Measurements from ENCODE around the gene KIF1B. TPM values are rescaled to one million over a fixed set of nuclear protein-coding genes. Genes with fewer than 3 reads are reported as not detected.
"Not testable (repeated sequence)": the region's sequence is repeated elsewhere in the genome, so short reads cannot be mapped to it uniquely, and the experiment has no call there.

KIF1B gene
- total RNA-seq, 4 donors from 2014 or later = 53.0 to 78.2 (median 64.8) TPM

DNA sequence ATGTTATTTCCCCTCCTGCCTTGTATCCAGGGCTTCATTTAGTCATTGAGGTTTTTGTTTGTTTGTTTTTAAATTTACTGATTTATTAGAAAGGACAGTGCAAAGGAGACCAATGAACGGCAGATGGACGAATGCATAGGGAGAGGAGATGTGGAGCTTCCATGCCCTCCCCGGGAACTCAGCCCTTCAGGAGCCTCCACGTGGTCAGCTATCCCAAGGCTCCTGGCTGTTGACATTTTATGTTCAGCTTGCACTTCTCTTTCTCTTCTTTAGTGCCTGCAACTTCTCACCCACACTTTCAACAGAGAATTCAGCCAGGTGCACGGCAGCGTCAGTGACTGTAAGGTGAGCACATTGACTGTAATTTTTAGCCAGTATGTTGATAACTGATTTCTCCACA lies 157.8 kb downstream of the KIF1B start:
- intact Hi-C loops (cut with DNase I) = no loop called here
- H3K4me1 ChIP-seq = no peaks in the 10 kb centered on the region
- H3K36me3 ChIP-seq = peaks cover 66 to 90% (median 79%) of the 10 kb centered on the region in 4 donors
- H3K9me3 ChIP-seq = no peaks in the 10 kb centered on the region
- H3K27me3 ChIP-seq = no peaks in the 10 kb centered on the region
- TF ChIP-seq POLR2AphosphoS5 (IDR thresholded peaks at IDR 0.05) (no peak), POLR2A (IDR thresholded peaks at IDR 0.05; ENCODE audit: low read depth) (no peak), CTCF (IDR thresholded peaks at IDR 0.05) (no peak), EP300 (IDR thresholded peaks at IDR 0.05) (no peak)
- no peak overlapping the region for H3K27ac ChIP-seq (replicated peaks in 1 of 4)
- no peak overlapping the region for H3K4me3 ChIP-seq
- 81% methylated on average over 6 of the region's 6 CpGs for WGBS
- DNase-seq (ENCODE audit: extremely low spot score) = no peak

GRCh38 chr1:10374442-10374860 lies 164.1 kb downstream of the KIF1B start:
- Histone ChIP-seq H3K4me3 (no peak overlapping the region), H3K27me3 (no peaks in the 10 kb centered on the region), H3K36me3 (peaks cover 52 to 93% (median 78%) of the 10 kb centered on the region in 4 donors), H3K4me1 (peaks cover 0 to 10% (median 6%) of the 10 kb centered on the region in 4 donors), H3K27ac (replicated peaks in 1 of 4) (no peak overlapping the region), H3K9me3 (no peaks in the 10 kb centered on the region)
- intact Hi-C loops (cut with DNase I) = no loop called here
- DNase-seq (ENCODE audit: extremely low spot score) = no peak
- TF ChIP-seq POLR2A (IDR thresholded peaks at IDR 0.05; ENCODE audit: low read depth) (no peak), EP300 (IDR thresholded peaks at IDR 0.05) (no peak), POLR2AphosphoS5 (IDR thresholded peaks at IDR 0.05) (no peak), CTCF (IDR thresholded peaks at IDR 0.05) (no peak)
- 91% methylated on average over 8 of the region's 8 CpGs for WGBS

- H3K36me3 ChIP-seq = peaks cover 30 to 81% (median 58%) of the 10 kb centered on the region in 4 donors
- peak overlapping the region; percentile 58 to 80 (median 72) for H3K27ac ChIP-seq (replicated peaks in 1 of 4)
- peak in 1 of 2 donors; percentile 36 for TF ChIP-seq POLR2AphosphoS5 (IDR thresholded peaks at IDR 0.05)
- TF ChIP-seq CTCF (IDR thresholded peaks at IDR 0.05) = peak; percentile 76 to 90 (median 87)
- H3K4me3 ChIP-seq, H3K9me3 ChIP-seq, H3K27me3 ChIP-seq: not testable (repeated sequence)
- intact Hi-C loops (cut with DNase I) = loop anchor here (2.0 kb wide), 1 partner anchor 51 kb away; no protein-coding TSS in a partner anchor
- H3K4me1 ChIP-seq = peaks cover 0 to 15% (median 11%) of the 10 kb centered on the region in 4 donors
- WGBS = 47% methylated on average over 11 of the region's 14 CpGs
- peak; percentile 93 for DNase-seq (ENCODE audit: extremely low spot score)
Measured at GRCh38 chr1:10377365-10378029, 167.1 kb downstream of the KIF1B start.

DNA sequence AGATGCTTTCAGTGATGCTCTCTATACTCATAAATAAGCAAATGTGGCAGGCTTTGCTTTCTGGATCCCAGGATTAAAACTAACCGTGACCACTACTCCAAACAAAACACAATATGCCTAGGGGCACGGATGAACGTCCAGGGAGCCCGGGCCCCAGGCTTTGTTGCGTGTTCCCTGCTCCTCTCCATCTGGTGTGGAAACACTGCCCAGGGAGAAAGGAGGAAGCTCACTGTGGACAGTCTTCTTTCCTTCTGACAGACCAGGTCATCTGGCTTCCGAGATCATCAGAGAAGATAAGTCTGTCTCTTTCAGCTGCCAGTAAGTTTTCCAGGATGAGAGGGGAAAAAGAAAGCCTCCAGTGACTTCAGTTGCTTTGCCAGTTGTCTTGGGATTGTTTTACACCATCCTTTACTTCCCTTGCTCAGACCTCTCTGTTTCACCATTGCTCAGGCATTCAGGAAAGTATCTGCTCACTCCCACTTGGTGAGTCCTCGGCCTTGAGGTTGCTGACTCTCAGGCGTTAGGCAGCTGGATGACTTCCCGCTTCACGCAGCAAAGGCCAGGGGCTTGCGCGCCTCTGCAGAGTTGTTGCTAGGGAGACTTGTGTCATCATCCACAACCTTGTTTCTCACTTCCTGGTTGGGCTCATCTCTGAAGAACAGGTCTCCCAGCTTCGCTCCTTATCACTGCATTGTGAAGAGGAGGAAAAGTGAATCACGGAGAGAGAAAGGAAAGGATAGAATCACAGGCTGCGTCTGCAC lies 167.9 kb downstream of the KIF1B start:
- H3K36me3 ChIP-seq = peaks cover 27 to 76% (median 56%) of the 10 kb centered on the region in 4 donors
- peak overlapping the region; percentile 58 to 80 (median 72) for H3K27ac ChIP-seq (replicated peaks in 1 of 4)

More for the DNA sequence above, 167.9 kb downstream of the KIF1B start:
- peaks cover 0 to 15% (median 11%) of the 10 kb centered on the region in 4 donors for H3K4me1 ChIP-seq
- WGBS = 62% methylated on average over 15 of the region's 15 CpGs
- H3K9me3 ChIP-seq = no peaks in the 10 kb centered on the region
- no peaks in the 10 kb centered on the region for H3K27me3 ChIP-seq
- no peak overlapping the region for H3K4me3 ChIP-seq
- intact Hi-C loops (cut with DNase I) = no loop called here
- TF ChIP-seq CTCF (IDR thresholded peaks at IDR 0.05) (no peak), POLR2AphosphoS5 (IDR thresholded peaks at IDR 0.05) (peak in 1 of 2 donors; percentile 4)
- DNase-seq (ENCODE audit: extremely low spot score) = no peak
